GM18502 (cell line): ENCODE measurements around the gene LRRC14B.
"Not testable (repeated sequence)": the region's sequence is repeated elsewhere in the genome, so short reads cannot be mapped to it uniquely, and the experiment has no call there.

ENCODE experiments used
- ATAC-seq: cut with Tn5 transposase; IDR thresholded peaks from one replicate; pipeline ENCODE4 v1.9.1; 2021; ENCODE audit warnings: mild to moderate bottlenecking; ENCODE audit not compliant: unreplicated experiment, poor library complexity

LRRC14B gene

GRCh38 chr5:204001-204400 lies 12.7 kb downstream of the LRRC14B start:
- no peak for ATAC-seq

GRCh38 chr5:204462-204861 lies 13.2 kb downstream of the LRRC14B start:
- ATAC-seq, result no peak

- no peak for ATAC-seq
Measured at GRCh38 chr5:204966-205670, 13.8 kb downstream of the LRRC14B start.

GRCh38 chr5:206406-206805 lies 15.1 kb downstream of the LRRC14B start:
- no peak for ATAC-seq

- no peak for ATAC-seq
Measured at GRCh38 chr5:206927-207536, 15.7 kb downstream of the LRRC14B start.

- ATAC-seq, result no peak
Measured at GRCh38 chr5:207599-207998, 16.3 kb downstream of the LRRC14B start.

GRCh38 chr5:208449-209114 lies 17.3 kb downstream of the LRRC14B start:
- no peak for ATAC-seq

GRCh38 chr5:213803-214395 lies 22.6 kb downstream of the LRRC14B start:
- ATAC-seq, result no peak

- ATAC-seq, result not testable (repeated sequence)
Measured at GRCh38 chr5:215256-215655, 24.0 kb downstream of the LRRC14B start.

GRCh38 chr5:216076-216475 lies 24.8 kb downstream of the LRRC14B start:
- not testable (repeated sequence) for ATAC-seq

GRCh38 chr5:217494-218456 lies 26.5 kb downstream of the LRRC14B start, which contains the start of the genes CCDC127 and SDHA:
TSS of gene CCDC127 (minus strand) at chr5:218153. CDS start at chr5:216849, 1,304 bp downstream.
TSS of gene SDHA (plus strand) at chr5:218320. CDS start at chr5:218356, 36 bp downstream.
- peak; percentile 73 for ATAC-seq

GRCh38 chr5:218457-219291 lies 27.4 kb downstream of the LRRC14B start:
- peak; percentile 30 for ATAC-seq

- ATAC-seq, result no peak
Measured at GRCh38 chr5:219460-219863, 28.2 kb downstream of the LRRC14B start.

- peak; percentile 37 for ATAC-seq
Measured at GRCh38 chr5:219991-220390, 28.7 kb downstream of the LRRC14B start.

- ATAC-seq, result not testable (repeated sequence)
Measured at GRCh38 chr5:222951-223715, 31.8 kb downstream of the LRRC14B start.

- ATAC-seq, result no peak
Measured at GRCh38 chr5:223791-224190, 32.5 kb downstream of the LRRC14B start.

GRCh38 chr5:225334-225733 lies 34.0 kb downstream of the LRRC14B start:
- ATAC-seq, result no peak

- ATAC-seq, result not testable (repeated sequence)
Measured at GRCh38 chr5:227375-227774, 36.1 kb downstream of the LRRC14B start.
